Activated CD4-positive, alpha-beta T cell treated with anti-CD3 and anti-CD28 coated beads, Interleukin-2, amount 50 U/mL, for 4 hours (primary cell): ENCODE measurements around the gene RDH8.
A peak's percentile ranks its signal among the peaks of the same experiment; 100 is the strongest.

Experiments used
- DNase-seq, 2 experiments: peaks; one replicate each; pipeline ENCODE4 v3.0.0-alpha.2; 2020

The RDH8 gene, protein sequence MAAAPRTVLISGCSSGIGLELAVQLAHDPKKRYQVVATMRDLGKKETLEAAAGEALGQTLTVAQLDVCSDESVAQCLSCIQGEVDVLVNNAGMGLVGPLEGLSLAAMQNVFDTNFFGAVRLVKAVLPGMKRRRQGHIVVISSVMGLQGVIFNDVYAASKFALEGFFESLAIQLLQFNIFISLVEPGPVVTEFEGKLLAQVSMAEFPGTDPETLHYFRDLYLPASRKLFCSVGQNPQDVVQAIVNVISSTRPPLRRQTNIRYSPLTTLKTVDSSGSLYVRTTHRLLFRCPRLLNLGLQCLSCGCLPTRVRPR

DNA sequence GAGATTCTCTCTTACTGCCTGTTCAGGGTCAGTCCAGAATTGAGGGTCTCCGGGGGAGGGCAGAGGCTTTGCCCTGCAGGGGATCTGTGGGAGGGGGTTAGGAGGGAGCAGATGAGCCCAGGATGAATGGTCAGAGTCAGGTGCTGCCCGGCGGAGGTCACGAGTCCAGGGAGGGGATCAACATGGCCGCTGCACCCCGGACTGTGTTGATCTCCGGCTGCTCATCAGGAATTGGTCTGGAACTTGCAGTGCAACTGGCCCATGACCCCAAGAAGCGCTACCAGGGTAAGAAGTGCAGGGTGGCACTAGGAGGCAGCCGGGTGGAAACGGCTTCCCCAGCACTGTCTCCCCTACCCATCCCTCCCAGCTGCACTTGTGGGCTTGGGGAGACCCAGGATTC is at the start of gene RDH8:
TSS of gene RDH8 (plus strand) at position 168 of the 400 bp plus-strand sequence. CDS start at position 183, 15 bp downstream.
- DNase-seq, result no peak

DNA sequence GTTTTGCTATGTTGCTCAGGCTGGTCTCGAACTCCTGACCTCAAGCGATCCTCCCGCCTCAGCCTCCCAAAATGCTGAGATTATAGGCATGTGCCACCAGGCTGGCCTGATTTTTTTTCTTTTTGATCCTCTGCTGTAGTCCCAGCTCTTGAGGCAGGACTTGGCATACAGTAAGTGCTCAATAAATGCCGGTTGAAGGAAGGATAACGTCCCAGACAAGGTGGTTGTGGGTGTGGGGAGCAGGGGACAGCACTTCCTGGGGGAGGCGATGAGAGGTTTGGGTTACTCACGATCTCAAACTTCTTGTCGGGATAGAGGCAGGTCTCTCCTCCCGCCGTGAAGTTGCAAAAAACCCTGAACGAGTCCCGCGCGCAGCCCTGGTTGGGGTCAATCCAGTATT is 47.3 kb upstream of the RDH8 start:
- no peak for DNase-seq

DNA sequence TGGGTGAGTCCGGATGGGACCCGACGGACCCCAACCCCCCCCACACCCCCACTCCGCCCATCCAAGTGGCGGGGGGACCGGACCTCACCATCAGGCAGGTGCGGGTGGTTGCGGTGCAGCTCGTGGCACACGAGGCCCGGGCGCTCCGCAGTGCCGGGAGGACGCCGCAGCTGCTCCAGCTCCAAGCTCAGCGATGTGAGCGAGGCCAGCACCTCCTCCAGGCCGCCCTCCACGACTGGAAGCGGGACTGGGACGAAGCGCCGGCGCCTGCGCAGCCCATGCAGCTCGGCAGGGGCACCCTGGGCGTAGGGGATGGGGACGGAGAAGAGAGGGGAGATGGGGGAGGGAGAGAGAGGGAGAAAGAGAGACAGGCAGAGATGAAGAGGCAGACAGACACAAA is 46.8 kb upstream of the RDH8 start:
- DNase-seq, result no peak

DNA sequence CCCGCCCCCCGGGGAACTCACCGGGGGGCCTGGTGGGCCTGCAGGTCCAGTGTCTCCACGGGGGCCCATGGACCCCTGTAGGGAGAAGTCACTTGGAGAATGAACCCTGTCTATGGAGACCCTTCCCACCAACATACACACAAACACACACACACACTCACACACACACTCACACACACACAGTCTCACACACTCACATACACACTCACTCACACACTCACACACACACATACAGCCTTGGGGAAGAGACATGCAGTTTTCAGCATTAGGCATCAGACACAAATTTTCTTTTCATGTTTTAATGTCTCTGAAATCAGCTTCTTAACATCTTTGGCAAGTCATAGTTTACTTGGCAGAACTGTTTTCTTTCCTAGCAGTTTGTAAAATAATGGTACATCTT is 46.0 kb upstream of the RDH8 start:
- no peak for DNase-seq

DNA sequence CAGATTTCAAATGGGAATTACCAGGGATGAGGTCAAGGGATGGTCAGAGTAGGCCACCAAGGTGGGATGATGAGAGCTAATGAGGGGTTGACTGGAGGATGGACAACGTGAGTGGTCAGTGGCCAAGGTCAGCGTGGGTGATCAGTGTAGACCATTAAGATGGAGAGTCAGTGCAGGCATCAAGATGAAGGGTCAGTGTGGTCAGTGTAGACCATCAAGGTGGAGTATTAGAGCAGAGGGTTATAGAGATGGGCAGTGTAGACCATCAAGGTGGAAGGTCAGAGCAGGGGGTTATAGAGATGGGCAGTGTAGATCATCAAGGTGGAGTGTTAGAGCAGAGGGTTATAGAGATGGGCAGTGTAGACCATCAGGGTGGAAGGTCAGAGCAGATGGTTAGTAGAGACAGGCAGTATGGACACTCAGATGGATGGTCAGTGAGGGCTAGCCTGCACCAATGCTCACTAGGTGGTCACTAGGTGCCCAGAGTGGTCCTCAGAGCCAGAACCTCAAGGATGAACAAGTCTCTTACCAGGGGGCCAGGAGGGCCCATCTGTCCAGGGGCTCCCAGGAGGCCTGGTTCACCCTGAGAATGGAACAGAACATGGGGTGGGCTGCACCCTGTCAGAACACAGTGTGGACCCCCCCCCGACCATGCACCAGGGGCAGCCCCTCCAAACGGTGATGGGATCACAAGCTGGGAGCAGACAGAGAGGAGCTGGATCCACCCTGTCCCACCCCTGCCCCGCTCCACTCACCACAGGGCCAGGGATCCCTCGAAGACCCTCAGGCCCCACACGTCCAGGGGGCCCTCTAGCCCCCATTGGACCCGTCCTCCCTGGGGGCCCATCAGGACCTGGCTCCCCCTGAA is 44.2 kb upstream of the RDH8 start:
- no peak for DNase-seq

DNA sequence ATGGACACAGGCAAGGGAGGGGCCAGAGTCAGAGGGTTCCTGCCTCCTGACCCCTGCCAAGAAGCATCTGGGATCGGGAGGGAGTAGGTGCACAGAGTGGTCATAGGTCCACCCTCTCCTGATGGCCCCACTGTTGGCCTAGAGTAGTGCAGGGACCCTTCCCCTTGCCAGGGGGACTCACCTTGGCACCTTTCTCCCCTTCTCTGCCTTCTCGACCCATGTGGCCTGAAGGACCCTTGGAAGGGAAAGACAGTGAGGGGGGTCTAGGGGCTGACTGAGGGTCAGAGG is 43.7 kb upstream of the RDH8 start:
- DNase-seq, result no peak

DNA sequence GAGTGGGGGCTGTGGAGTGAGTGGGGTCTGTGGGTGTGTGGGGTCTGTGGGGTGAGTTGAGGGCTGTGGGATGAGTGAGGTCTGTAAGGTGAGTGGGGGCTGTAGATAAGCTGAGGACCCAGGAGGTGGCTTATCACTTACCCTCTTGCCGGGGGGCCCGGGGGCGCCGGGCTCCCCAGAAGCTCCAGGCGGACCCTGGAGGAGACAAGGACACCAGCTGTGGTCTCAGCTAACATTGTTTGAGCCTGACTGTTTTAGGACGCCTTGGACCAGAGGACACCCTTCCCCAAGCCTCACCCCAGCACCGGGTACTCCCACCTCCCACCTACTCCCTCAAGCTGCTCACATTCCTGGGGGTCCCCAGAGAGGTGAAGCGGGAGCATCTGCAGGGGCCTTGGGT is 42.8 kb upstream of the RDH8 start:
- no peak for DNase-seq

DNA sequence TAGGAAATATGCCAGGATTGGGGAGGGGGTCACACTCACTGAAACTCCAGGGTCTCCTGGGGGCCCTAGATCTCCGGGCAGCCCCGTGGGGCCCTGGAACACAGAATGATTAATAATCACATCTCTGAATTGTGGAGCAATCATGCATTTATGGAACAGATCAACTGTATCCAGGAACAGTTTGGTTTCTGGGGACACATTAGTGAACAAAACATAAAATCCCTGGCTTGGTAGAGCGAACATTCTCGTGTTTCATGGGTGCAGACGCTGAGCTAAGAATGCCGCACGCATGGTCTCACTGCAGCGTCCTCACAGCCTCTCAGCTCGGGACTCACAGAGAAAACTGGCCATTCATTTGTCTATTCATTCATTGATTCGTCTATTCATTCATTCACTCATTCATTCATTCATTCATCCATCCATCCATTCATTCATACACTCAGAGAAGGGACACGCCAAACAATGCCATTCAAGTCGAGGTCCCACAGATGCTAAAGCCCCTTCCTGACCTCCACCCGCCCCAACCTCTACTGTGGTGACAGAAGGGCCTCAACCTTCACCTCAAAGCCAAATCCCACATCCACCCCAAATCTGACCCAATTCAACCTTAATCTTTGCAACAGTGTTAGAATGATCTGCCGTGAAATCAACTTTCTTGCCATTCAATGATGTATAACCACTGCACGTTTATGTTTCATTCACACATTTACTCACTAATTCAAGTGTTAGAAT is 42.0 kb upstream of the RDH8 start:
- no peak for DNase-seq

DNA sequence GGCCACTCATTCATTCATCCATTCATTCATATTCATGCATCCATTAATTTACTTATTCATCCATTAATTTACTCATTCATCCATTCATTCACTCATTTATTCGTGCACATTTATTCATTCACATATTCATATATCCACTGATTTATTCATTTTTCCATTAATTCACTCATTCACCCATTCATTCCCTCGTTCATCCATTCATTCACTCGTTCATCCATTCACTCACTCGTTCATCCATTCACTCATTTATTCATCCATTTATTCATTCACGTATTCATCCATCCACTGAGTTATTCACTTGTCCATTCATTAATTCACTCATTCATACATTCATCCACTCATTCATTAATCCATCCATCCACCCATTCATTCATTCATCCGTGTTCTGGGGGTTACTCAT is 41.2 kb upstream of the RDH8 start:
- DNase-seq, result no peak

DNA sequence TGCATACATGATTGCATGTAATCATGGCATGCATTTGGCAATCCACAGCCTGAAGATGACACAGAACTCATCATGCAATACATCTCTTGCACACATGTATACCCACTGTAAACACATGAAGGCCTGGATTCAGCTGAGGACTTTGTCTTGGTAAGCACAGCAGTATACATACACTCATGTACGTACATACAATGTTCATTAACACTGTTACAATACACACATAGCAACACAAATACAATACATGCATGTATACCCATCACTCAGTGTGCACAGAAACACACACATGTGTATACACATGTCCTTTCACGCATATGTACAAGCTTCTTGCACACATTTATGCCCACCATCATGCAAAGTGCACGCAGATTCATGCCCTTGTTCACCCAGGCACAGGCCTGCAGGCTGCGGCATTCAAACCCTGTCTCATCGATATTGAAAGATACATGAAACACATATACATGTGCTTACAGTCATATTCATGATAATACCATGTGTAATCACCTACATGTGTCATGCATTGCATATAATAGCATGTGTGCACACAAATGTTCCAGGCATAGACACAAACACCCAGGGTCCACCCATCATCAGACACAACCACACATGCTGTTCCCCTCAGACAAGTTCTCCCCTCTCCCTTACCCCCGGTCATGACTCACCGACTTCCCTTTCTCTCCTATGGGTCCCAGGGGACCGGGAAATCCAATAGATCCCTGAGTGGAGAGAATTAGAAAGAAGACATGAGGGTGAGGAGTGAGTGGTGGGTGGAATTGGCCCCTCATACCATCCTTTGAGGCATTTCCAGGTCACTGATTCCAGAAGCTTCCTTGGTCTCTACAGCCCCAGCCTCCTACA is 31.6 kb upstream of the RDH8 start:
- DNase-seq, result no peak

DNA sequence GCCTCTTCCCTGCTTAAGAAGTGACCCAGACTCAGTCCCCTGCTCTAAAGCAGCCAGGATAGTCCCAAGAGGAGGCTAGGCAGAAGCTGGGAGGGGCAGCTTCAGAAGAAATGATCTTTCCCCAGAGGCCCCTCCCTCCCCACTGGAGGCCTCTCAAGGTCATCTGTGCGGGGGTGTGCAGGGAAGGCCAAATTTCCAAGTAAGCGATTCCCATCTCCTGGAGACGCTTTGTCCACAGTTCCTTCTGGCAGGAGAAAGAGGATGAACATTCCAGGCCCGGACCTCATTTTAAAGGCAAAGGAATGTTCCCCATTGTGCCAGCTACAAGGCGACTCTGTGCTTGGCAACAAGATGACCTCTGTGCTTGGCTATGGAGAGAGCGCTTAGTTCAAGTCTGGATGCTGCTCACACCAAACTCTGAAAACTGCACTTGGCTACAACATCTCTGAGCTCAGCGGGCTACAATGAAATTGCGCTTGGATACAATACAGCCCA is 26.4 kb upstream of the RDH8 start:
- no peak for DNase-seq

DNA sequence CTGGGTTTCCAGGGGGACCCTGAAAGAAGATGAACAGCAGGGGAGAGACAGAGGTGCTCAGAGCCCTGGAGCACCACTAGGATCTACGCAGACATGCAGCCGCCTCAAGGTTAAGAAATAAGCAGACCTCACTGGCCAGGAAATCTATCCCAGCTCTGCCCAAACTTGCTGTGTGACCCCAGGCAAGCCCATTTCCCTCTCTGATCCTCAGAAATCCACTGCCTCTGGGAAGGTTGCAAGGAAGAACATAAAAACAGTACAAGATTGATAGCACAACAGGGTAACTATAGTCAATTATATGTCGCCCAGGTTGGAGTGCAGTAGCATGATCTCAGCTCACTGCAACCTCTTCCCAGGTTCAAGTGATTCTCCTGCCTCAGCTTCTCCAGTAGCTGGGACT is 23.8 kb upstream of the RDH8 start:
- DNase-seq, result no peak

DNA sequence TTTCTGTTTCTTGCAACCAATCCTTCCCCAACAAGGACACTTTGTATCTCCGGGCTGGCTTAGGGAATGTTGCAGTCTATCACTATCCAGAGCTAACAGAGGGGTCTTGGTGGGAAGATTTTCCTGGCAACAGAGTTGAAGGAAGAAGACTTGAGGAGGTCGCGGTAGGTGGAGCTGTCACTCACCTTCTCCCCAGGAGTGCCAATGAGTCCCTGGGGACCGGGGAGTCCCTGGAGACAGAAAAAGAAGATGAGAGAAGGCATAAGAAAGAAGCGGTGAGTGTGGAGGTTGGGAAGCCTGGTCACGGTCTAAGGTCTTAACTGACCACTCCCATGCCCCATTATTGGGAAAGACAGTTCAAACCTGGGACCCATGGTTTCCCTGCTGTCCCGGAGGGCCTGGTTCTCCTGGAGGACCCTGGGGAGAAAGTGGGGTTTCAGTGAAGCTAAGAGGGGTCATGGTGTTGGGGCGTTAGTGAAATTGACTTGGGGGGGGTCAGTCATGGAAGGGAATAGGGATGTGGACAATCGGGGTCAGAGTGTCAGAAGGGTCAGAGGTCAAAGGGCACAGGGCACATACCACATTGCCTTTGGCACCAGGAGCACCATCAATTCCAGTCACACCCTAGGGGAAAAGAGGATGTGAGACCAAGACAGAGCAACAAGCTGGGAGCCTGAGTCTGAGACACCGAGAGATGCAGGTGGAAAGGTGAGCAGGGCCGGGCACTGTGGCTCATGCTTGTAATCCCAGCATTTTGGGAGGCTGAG is 21.7 kb upstream of the RDH8 start:
- DNase-seq, result no peak

DNA sequence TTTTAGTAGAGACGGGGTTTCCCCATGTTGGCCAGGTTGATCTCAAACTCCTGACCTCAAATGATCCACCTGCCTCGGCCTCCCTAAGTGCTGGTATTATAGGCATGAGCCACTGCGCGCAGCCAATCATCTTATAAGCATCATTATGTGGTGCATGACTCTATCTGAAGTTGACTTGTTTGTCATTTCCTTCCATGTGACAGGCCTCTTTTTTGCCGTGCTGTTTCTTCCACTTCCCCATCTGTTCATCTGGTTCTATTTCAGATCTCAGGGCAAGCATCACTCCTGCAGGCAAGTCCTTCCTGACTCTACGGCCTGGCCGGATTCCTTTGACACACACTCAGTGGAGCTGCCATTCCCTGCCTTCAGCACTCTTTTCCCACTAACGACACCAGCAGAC is 18.2 kb upstream of the RDH8 start:
- DNase-seq, result no peak

DNA sequence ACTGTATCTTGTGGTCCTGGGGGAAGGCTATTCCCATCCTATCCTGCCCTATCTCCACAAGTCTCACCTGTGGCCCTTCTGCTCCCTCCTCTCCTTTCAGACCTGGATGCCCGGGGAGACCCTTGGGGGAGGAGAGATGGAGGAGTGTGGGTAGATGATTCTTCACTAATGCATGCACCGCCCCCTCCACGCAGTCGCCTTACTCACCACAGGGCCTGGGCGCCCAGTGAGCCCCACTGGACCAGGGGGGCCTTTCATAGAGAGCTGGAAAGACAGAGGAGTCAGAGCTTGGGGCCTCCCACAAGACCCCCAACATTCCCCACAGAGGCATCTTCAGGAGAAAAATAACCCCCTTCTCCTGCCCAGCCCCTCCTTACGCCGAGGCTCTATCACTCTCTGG is 17.3 kb upstream of the RDH8 start:
- DNase-seq, result no peak

DNA sequence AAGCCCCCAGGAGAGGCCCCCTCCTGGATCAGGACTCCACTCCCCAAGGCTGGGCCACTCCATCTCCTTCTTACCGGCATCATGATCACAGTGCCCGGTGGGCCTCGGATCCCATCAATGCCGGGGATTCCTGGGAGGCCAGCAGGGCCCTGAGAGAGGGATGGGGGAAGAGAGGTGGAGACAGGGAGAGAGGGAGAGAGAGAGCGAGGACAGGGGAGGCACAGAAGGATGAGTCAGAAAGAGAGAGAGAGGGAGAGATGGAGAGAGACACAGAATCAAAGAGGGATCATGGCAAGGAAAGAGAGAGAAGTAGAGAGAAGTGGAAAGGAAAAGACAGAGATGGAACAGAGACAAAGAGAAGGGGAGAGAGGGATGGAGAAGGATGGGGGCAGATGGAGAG is 16.7 kb upstream of the RDH8 start:
- DNase-seq, result no peak

DNA sequence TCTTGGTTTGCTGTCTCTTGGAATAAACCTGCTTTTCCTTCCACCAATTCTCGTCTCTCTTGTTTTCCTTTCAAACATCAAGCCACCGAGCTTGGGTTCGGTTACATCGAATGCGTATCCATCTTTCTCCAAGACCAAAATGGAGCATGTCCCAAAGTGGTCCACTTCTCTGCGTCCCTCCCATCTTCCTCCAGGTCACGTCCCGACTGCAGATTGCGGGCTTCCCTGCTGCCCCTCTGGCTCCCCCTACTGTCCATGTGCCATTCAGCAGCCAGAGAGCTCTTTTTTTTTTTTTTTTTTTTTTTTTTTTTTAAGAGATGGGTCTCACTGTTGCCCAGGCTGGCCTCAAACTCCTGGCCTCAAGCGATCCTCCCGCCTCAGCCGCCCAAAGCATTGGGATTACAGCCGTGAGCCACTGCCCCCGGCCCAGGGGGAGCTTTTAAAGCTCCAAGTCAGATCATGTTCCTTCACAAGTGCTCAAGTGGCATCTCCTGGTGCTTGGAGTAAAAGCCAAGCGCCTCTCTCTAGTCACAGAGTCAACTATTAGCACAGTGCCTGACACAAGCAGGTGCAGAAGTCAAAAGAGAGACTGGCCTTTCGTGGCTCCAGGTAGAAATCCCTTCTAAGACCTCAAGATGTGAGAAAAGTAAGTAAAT is 13.0 kb upstream of the RDH8 start:
- peak; percentile 54 to 58 for DNase-seq

DNA sequence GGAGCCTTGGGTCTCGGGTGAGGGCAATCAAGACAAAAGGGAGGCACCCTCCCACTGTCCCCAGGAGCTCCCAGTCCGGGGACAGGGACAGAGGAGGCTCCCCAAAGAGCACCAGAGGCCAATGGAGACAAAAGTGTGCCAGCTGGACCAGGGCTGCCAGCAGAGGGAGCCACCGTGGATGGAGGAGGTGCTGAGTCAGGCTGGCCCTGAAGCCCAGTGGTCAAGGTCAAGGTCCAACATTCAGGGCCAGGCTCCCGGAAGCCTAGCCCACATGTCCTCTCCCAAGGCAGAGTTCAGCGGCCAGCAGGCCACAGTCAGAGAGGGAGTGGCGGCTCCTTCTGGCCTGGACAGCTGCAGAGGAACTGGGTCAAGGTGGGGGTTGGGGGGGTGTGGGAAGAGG is 11.4 kb upstream of the RDH8 start:
- no peak for DNase-seq

DNA sequence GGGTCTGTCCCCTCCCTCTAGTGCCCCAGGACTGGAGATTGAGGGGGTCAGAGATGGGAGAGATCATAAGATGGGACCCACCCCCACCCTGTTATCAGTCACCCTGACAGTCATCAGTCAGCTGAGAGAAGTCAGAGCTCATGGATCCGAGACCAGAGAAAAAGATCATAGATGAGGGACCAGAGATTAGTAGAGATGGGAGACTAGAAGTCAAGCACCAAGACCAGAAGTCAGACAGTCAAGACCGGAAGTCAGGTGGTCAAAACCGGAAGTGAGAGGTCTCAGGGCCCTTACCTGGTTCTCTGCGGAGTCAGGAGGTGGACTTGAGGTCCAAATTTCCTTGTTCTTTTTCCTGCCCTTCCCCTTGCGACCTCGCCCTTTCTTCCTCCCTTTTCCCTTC is 10.0 kb upstream of the RDH8 start:
- no peak for DNase-seq

DNA sequence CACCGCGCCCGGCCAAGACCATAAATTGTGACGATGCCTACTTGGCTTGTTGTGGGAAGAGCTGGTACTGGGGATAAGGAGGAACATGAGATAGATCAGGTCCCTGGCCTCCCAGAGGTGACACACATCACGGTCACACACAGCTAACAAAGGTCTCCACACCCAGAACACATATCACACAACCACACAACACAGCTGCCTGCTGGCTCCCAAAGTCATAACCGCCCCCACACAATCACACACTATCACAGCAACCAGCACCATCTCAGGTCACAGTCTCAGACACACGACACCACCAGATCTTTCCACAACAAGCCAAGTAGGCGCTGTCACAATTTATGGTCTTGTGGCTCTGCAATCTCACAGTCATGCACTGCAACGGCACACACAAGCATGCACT is 8.7 kb upstream of the RDH8 start:
- DNase-seq, result no peak

DNA sequence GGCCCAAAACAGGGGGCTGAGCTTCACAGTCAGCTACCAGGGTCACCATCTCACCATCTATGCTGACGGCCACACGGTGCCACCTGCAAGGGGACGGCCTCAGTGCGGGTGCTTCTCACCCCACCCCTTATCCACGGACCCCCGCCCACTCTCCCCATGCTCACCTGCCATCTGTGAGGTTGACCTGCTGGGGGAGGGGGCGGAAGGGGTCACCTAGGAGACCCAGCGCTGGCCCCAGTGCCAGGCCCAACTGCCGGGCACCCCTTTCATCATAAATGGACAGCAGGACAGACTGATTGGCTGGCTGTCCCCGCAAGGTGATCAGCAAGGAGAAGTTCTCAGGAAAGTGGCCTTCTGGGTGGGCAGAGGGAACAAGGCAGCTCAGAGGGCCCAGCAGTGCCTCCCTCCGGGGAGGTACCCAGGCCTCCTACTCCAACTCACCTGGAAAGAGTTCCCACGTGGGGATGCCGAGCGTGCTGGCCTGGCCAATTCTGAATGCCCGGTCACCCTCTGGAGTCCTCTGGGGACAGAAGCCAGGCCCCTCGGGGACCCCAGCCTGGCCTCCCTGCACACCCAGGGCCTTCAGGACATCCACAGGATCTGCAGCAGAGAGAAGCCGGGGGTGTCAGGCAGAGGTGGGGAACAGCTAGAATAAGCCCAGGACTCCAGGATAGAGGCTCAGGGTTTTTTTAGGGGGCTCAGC is 7.5 kb upstream of the RDH8 start:
- DNase-seq, result no peak
